HepG2 (cell line): ENCODE data around the gene CCDC88C. TPM values are rescaled to one million over a fixed set of nuclear protein-coding genes. Genes with fewer than 3 reads are reported as not detected.

ENCODE experiments used
- DMAP1 ChIP-seq: IDR thresholded peaks from 2 replicates; pipeline ENCODE4 v1.6.1; 2016
- HOXA3 ChIP-seq: sonication (generic); formaldehyde crosslinking; IDR thresholded peaks from 2 replicates; pipeline ENCODE4 v1.5.0; 2020; ENCODE audit warnings: missing genetic modification reagents
- RCOR2 ChIP-seq: IDR thresholded peaks from 2 replicates; pipeline ENCODE4 v1.6.1; 2016; ENCODE audit warnings: missing biosample characterization, missing genetic modification reagents
- SAP130 ChIP-seq: IDR thresholded peaks from 2 replicates; pipeline ENCODE4 v1.6.1; 2016; ENCODE audit warnings: low read depth
- ZNF337 ChIP-seq: sonication (generic); formaldehyde crosslinking; IDR thresholded peaks from 2 replicates; pipeline ENCODE4 v1.5.1; 2020; ENCODE audit warnings: missing genetic modification reagents, low read depth, mild to moderate bottlenecking, borderline replicate concordance
- ZNF350 ChIP-seq: sonication (generic); formaldehyde crosslinking; IDR thresholded peaks from 2 replicates; pipeline ENCODE4 v1.4.0; 2020; ENCODE audit warnings: mild to moderate bottlenecking, low read depth, missing genetic modification reagents, borderline replicate concordance
- ZNF577 ChIP-seq: sonication (generic); formaldehyde crosslinking; IDR thresholded peaks from 2 replicates; pipeline ENCODE4 v1.4.0; 2020; ENCODE audit warnings: mild to moderate bottlenecking, low read depth, missing genetic modification reagents, borderline replicate concordance
- ZNF790 ChIP-seq: sonication (generic); formaldehyde crosslinking; IDR thresholded peaks from 2 replicates; pipeline ENCODE4 v1.8.0; 2022; ENCODE audit warnings: missing genetic modification reagents, mild to moderate bottlenecking, borderline replicate concordance
- polyA plus RNA-seq, 8 experiments: library from polyadenylated mRNA; depleted of rRNA in 3 of 8; stranded (reverse) in 7 of 8; unstranded in 1 of 8; fragments of >200 nt; fragmentation: Illumina TruSeq in 4 of 8; extraction: Trizol in 4 of 8; gene quantifications; 2 replicates each; pipeline versions ENCODE4 v1.2.1 to v1.2.3, GENCODE V29; 2011 to 2016; ENCODE audit warnings: low read depth in 4 of 8, missing spikeins in 1 of 8, mixed read lengths in 1 of 8; ENCODE audit not compliant: insufficient read depth in 1 of 8
- total RNA-seq, 5 experiments: library from RNA; depleted of rRNA; stranded (reverse); fragments of >200 nt; fragmentation: Illumina TruSeq; extraction: Trizol; gene quantifications; 2 replicates each; pipeline ENCODE4 v1.2.3, GENCODE V29; 2016; ENCODE audit warnings: low read depth in 1 of 5
- TF ChIP-seq, protein P1 (sequence below), 2 experiments: fragments of 450-650 bp in 1 of 2; sonication (generic) in 1 of 2; formaldehyde crosslinking in 1 of 2; IDR thresholded peaks; 2 replicates each; pipeline versions ENCODE4 v1.6.1 to v1.8.0; 2016 to 2022; ENCODE audit warnings: antibody characterized with exemption in 1 of 2, mild to moderate bottlenecking in 1 of 2, missing genetic modification reagents in 1 of 2
- TF ChIP-seq, protein P2 (sequence below): sonication (generic); formaldehyde crosslinking; IDR thresholded peaks from 2 replicates; pipeline ENCODE4 v1.5.1; 2020; ENCODE audit warnings: mild to moderate bottlenecking, missing genetic modification reagents, moderate library complexity
- TF ChIP-seq, protein P3 (sequence below): sonication (generic); formaldehyde crosslinking; IDR thresholded peaks from 2 replicates; pipeline ENCODE4 v1.4.0; 2020; ENCODE audit warnings: missing genetic modification reagents, borderline replicate concordance

Gene CCDC88C
- total and polyA plus RNA-seq, 2 of the 13 experiments (the other 11 are each of a cell fraction or from before 2014, with no cell fraction given) = 3.6 to 11.7 TPM

DNA sequence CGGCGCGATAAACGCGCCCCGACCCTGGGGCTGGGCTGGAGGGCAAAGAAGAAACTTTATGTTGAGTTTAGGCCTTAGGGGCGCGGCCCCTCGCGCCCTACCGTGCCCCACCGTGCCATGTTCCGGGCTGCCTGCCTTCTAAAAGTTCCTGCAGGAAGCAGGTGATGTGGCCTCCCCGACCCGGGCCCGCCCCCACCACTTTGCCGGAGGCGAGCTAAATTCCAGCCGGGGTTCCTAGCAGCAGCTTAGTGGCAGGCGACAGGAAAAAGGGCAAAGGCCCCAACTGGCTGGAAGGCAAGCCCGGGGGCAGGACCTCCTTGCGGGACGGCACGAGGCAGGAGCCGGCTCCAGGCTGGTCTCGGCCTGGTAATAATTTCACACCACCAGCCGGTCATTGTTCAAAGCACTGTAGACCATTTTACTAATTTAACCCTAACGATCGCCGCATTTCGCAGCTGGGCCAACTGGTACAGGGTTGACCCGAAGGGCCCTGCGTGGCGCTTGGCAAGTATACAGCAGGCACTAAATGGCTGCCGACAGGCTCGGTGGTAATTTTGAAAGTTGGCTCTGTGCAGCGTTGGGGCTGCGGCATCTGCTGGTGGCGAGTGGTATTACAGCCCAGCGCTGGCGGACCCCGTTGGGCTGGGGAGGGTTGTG is 895 bp upstream of the CCDC88C start (continued):
- TF ChIP-seq, protein P1, sequence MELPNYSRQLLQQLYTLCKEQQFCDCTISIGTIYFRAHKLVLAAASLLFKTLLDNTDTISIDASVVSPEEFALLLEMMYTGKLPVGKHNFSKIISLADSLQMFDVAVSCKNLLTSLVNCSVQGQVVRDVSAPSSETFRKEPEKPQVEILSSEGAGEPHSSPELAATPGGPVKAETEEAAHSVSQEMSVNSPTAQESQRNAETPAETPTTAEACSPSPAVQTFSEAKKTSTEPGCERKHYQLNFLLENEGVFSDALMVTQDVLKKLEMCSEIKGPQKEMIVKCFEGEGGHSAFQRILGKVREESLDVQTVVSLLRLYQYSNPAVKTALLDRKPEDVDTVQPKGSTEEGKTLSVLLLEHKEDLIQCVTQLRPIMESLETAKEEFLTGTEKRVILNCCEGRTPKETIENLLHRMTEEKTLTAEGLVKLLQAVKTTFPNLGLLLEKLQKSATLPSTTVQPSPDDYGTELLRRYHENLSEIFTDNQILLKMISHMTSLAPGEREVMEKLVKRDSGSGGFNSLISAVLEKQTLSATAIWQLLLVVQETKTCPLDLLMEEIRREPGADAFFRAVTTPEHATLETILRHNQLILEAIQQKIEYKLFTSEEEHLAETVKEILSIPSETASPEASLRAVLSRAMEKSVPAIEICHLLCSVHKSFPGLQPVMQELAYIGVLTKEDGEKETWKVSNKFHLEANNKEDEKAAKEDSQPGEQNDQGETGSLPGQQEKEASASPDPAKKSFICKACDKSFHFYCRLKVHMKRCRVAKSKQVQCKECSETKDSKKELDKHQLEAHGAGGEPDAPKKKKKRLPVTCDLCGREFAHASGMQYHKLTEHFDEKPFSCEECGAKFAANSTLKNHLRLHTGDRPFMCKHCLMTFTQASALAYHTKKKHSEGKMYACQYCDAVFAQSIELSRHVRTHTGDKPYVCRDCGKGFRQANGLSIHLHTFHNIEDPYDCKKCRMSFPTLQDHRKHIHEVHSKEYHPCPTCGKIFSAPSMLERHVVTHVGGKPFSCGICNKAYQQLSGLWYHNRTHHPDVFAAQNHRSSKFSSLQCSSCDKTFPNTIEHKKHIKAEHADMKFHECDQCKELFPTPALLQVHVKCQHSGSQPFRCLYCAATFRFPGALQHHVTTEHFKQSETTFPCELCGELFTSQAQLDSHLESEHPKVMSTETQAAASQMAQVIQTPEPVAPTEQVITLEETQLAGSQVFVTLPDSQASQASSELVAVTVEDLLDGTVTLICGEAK (IDR thresholded peaks at IDR 0.05) = no peak
- TF ChIP-seq, protein P1 (CRISPR knock-in tag; IDR thresholded peaks at IDR 0.05) = 0 out of 2 replicates have a peak, but pooled peaks have one; percentile 11
- TF ChIP-seq DMAP1 (CRISPR knock-in tag) (peak; percentile 94), RCOR2 (CRISPR knock-in tag) (peak; percentile 84), ZNF577 (CRISPR knock-in tag) (no peak), SAP130 (CRISPR knock-in tag) (peak; percentile 56; the same call in 1 of the 2 replicates), ZNF790 (CRISPR knock-in tag) (no peak; the same call in 1 of the 2 replicates), ZNF350 (CRISPR knock-in tag) (peak; percentile 52; the same call in 1 of the 2 replicates), ZNF337 (CRISPR knock-in tag) (no peak), HOXA3 (CRISPR knock-in tag) (peak; percentile 22; the same call in 1 of the 2 replicates)
- TF ChIP-seq, protein P2, sequence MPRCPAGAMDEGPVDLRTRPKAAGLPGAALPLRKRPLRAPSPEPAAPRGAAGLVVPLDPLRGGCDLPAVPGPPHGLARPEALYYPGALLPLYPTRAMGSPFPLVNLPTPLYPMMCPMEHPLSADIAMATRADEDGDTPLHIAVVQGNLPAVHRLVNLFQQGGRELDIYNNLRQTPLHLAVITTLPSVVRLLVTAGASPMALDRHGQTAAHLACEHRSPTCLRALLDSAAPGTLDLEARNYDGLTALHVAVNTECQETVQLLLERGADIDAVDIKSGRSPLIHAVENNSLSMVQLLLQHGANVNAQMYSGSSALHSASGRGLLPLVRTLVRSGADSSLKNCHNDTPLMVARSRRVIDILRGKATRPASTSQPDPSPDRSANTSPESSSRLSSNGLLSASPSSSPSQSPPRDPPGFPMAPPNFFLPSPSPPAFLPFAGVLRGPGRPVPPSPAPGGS = 0 out of 2 replicates have a peak, but pooled peaks have one; percentile 22
- TF ChIP-seq, protein P3, sequence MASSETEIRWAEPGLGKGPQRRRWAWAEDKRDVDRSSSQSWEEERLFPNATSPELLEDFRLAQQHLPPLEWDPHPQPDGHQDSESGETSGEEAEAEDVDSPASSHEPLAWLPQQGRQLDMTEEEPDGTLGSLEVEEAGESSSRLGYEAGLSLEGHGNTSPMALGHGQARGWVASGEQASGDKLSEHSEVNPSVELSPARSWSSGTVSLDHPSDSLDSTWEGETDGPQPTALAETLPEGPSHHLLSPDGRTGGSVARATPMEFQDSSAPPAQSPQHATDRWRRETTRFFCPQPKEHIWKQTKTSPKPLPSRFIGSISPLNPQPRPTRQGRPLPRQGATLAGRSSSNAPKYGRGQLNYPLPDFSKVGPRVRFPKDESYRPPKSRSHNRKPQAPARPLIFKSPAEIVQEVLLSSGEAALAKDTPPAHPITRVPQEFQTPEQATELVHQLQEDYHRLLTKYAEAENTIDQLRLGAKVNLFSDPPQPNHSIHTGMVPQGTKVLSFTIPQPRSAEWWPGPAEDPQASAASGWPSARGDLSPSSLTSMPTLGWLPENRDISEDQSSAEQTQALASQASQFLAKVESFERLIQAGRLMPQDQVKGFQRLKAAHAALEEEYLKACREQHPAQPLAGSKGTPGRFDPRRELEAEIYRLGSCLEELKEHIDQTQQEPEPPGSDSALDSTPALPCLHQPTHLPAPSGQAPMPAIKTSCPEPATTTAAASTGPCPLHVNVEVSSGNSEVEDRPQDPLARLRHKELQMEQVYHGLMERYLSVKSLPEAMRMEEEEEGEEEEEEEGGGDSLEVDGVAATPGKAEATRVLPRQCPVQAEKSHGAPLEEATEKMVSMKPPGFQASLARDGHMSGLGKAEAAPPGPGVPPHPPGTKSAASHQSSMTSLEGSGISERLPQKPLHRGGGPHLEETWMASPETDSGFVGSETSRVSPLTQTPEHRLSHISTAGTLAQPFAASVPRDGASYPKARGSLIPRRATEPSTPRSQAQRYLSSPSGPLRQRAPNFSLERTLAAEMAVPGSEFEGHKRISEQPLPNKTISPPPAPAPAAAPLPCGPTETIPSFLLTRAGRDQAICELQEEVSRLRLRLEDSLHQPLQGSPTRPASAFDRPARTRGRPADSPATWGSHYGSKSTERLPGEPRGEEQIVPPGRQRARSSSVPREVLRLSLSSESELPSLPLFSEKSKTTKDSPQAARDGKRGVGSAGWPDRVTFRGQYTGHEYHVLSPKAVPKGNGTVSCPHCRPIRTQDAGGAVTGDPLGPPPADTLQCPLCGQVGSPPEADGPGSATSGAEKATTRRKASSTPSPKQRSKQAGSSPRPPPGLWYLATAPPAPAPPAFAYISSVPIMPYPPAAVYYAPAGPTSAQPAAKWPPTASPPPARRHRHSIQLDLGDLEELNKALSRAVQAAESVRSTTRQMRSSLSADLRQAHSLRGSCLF (CRISPR knock-in tag) = 0 out of 2 replicates have a peak, but pooled peaks have one; percentile 16
